Stimulated activated CD4-positive, alpha-beta T cell treated with anti-CD3 and anti-CD28 coated beads, TNF-alpha, amount 100 ng/mL, for 4 hours (primary cell): ENCODE measurements around the gene SVOP.
"Not testable (repeated sequence)": the region's sequence is repeated elsewhere in the genome, so short reads cannot be mapped to it uniquely, and the experiment has no call there.

Source experiments
- DNase-seq, 3 experiments: peaks; one replicate each; pipeline ENCODE4 v3.0.0-alpha.2; 2020; ENCODE audit warnings: low read depth in 3 of 3

The SVOP gene

DNA sequence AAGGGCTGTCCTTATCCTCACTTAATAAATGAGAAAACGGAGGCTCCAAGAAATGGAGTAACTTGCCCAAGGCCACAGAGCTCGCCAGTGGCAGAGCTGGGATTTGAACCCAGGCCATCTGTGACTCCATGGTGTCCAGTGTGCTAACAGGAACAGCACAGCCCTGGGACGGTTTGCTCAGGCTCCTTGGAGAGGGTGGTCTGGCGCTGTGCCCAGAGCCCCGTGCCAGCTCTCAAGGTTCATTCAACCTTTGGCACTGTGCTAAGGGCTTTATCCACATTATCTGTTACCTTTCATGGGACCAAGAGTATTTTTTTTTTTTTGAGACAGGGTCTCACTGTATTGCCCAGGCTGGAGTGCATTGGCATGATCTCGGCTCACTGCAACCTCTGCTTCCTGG, 132.8 kb downstream of the SVOP start:
- no peak for DNase-seq

GRCh38 chr12:108886873-108887629, 133.8 kb downstream of the SVOP start:
- DNase-seq, result no peak

- DNase-seq, result peak; percentile 24 to 39 (median 38)
Observed at GRCh38 chr12:108884116-108885012, 136.5 kb downstream of the SVOP start.

GRCh38 chr12:108881953-108882352, 138.9 kb downstream of the SVOP start:
- no peak for DNase-seq

DNA sequence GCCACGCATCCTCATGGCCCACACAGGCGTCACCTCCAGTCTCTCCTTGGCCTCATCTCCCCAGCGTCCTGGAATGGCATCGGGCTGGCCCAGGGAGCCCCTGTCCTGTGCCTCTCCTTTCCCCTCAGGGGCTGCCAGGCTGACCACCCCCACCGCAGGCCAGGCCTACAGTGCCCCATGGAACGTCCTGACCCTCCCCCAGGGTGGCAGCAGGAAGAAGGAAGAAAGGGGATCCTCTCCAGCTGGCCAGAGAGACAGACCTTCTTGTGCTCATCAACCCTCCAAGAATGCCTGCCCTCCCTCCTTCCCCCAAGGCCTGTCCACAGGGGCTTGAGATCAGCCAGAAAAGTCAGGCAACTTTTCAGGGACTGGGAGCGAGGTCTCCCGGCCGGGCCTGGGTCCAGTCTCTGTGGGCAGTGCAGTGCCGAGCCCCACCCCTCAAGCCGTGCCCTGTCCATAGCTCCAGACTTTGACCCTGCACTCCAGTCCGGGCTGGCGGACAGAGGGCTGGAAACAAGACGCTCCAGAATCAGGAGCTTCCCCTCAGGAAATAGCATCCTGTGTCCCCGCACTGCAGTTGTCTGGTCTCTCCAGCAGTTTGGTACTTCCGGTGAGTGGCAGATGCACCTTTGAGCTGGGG, 141.1 kb downstream of the SVOP start, which contains the start of gene DAO:
TSS of gene DAO (plus strand) at position 478 of the 640 bp plus-strand sequence. CDS start 4,915 bp downstream, outside the sequence.
- DNase-seq, result no peak

DNA sequence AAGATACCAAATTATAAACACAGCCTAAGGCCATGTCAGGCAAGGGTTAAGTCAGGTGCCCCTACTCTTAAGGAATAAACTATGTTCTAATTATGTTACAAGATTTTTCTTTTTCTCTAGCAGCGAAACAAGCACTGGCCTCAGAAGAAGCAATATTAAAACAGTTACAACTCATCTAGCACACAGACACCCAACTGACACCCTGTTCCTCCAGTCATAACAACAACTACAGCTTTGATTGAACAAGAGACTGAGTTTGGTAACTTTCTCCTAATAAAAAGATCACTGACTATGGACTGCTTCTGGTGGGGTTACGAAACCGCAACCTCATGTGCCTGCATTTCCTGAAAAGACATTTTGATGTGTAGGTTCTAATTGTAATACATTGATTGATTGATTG, 144.3 kb downstream of the SVOP start:
- no peak for DNase-seq

DNA sequence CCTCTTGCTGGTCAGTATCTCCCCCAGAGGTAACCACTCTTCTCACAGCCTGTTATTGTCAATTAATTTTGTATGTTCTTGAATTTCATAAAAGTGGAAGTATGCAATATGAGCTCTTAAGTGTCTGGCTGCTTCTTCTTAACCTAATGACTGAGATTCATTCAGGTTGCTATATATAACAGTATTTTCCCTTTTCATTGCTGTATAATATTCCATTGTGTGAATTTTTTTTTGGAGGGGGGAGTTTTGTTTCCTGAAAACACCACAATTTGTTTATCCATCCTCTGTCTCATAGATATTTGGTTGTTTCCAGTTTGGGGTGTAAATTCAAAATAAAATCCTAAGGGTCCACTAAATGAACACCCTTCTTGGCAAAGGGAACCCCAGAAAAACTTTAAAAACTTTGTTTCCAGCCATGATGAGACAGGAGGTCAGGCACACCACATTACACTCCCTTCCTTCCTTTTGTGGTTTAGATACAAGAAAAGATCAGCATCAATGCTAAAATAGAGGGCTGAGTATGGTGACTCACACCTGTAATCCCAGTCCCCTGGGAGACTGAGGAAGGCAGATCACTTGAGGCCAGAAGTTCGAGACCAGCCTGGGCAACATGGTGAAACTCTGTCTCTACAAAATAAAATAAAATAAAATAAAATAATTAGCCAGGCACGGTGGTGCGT, 145.0 kb downstream of the SVOP start:
- DNase-seq, result no peak

- no peak for DNase-seq
Observed at GRCh38 chr12:108875280-108875679, 145.6 kb downstream of the SVOP start.

GRCh38 chr12:108868781-108869180, 152.1 kb downstream of the SVOP start:
- no peak for DNase-seq

GRCh38 chr12:108866083-108866482, 154.8 kb downstream of the SVOP start:
- DNase-seq, result not testable (repeated sequence)

- DNase-seq, result no peak
Observed at GRCh38 chr12:108865169-108865568, 155.7 kb downstream of the SVOP start.

GRCh38 chr12:108862588-108862959, 158.3 kb downstream of the SVOP start:
- DNase-seq, result no peak

GRCh38 chr12:108861878-108862587, 158.8 kb downstream of the SVOP start:
- no peak for DNase-seq

GRCh38 chr12:108860443-108860842, 160.4 kb downstream of the SVOP start:
- no peak for DNase-seq

DNA sequence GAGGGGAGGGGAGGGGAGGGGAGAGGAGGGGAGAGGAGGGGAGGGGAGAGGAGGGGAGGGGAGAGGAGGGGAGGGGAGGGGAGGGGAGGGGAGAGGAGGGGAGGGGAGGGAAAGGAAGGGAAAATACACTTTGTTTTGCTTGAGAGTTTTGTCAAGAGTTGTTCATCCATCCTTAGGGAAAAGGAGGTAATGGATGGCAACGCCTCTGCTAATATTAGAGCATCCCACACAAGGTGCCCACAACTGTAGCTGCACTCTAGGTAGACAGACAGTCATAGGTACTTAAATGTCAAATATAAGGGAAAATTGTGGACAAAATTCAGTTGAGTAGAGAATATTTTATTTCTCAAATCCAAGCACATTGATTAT, 161.0 kb downstream of the SVOP start:
- DNase-seq, result no peak

DNA sequence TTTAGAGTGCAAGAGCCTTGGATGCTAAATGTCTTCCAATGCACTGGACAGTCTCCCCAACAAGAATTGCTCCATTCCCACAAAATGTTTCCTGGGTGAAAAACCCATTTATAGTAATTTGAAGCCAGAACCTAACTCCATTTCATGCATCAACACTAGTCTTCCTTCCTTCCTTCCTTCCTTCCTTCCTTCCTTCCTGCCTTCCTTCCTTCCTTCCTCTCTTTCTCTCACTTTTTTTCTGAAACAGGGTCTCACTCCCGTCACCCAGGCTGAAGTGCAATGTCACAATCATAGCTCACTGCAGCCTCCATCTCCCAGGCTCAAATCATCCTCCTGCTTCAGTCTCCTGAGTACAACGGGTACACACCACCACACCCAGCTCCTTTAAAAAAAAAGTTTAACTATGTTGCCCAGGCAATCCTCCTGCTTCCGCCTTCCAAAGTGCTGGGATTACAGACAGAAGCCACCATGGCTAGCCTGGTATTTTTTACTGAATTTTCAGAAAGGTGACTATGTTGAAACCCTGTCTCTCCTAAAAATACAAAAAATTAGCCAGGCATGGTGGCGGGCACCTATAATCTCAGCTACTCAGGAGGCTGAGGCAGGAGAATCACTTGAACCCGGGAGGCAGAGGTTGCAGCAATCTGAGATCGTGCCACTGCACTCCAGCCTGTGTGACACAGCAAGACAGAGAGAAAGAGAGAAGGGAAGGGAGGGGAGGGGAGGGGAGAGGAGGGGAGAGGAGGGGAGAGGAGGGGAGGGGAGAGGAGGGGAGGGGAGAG, 161.5 kb downstream of the SVOP start:
- not testable (repeated sequence) for DNase-seq

DNA sequence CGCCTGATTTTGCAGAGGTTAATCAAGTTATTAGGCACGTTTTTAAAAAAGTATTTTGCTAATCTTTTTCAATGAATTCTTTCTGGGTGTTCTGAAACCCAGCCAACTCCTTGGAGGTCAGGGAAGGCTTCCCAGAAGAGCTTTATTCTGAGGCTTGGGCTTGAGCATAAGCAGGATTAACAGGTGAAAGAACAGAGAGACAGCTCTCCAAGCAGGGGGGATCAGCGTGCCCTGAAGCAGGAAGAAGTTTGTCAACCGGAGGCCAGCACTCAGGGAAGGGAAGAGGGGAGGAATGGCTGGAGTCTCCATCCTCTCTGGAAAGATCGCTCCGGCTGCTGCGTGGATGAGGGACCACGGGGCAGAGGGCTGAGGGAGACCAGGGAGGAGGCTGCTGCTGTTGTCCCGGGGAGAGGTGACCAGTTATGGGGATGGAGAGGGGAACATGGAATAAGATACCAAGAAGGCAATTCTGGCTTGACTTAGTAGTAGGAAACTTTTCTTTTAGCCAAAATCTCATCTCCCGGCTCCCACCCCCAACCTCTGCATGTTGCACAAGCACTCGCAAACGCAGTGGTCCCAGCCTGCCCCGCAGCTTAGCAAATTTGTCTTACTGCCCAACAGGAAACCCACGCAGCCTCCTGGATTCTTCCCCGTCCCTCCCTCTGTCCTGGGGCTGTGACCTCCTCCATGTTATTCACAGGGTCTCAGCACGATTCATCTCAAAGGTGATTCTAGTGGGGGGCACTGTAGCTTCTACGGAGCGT, 162.4 kb downstream of the SVOP start:
- no peak for DNase-seq
